NK-92 (cell line): ENCODE measurements around the gene NPB.

ENCODE experiments used
- DNase-seq: peaks from one replicate; lab custom pipeline; 2025; ENCODE audit not compliant: unreplicated experiment; lab: John Stamatoyannopoulos, UW

Gene NPB

DNA sequence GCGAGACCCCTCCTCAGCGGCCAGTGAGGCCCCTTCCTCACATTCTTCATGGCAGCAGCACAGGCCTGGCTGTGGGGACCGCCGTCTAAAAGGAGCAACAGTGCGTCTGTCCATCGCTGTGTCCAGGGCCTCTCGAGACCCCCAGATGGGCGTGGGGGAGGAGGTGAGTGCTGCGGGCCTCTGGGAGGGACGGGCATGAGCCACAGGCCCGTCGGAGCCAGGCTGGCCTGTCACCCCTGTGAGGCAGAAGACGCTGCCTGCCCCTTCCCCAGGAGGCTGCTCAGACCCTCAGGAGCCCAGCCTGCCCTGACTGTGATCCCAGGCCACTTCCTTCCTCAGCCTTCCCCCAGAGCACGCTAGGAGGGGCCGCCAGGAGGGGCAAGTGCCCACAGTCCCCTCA, 37.2 kb downstream of the NPB start:
- DNase-seq = no peak

DNA sequence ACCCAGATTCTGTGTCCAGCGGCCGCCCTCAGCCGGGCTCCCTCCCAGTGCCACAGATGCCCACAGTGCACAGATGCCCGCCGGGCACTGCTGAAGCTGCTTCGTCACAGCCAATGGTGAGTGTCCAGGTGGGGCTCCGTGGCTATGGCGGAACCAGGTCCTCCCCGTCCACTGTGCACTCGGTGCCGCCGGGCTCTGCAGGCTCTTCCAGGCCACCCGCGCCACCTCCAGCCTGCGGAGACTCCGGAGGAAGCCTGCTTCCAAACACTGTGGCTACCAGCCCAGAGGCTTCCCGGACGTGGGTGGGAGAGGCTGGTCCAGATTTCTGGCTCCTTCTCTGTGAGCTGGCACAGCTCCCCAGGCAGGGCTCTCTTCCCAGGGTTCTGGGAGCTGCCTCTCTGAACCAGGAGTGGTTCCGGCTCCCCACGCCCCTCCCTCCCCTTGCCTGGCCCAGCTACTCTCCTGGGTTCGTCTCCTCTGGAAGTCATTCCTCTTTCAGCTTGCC, 37.9 kb downstream of the NPB start:
- DNase-seq = no peak

GRCh38 chr17:81940538-81941483, 38.8 kb downstream of the NPB start:
- DNase-seq = no peak

DNA sequence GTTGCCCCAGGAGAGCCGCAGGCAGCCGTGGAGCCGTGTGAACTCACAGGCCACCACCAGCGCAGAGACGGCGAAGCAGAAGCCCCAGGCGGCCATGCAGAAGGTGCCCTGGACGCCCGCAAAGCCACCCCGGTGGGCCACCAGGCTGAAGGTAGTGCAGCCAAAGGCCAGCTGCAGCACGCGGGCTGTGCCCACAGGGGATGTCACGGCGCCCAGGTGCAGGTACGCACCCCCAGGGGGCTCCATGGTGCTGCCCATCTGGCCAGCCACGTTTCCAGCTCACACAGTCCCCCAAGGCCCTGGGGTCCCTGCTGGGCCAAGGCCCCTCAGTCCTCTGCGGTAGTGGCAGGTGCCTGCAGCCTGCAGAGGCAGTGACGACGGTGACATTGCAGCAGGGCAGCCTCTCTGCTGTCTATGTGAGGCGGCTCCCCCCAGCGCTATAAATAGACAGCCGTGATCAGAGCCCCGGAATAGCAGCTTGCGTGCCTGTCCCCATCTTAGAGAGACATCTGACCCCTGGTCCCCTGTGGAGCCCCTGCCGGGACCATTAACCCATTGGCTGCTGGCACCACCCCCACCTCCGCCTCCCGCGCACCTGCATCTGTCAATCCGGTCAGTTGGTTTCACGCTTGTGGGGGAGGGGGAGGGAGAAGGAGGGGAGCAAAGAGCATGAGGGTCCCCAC, 39.6 kb downstream of the NPB start:
- no peak for DNase-seq

DNA sequence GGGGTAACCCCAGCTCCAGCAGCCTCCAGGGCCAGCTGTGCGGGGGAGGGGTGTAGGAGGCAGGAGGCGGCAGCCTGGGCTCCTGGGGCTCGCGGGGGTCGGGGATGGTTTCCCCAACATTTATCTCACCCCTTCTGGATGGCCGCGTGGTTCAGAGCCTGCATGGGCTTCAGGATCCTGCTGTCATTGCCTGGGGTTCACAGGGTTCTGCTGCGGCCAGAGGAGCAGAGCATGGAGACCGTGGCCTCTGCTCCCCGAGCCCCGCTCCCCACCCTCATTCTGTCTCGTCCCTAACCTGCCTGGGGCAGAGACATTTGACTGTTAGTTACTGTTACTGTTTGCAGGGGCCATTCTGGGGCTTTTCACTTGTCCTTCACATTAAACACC, 40.1 kb downstream of the NPB start:
- no peak for DNase-seq

- no peak for DNase-seq
Observed at GRCh38 chr17:81944858-81945257, 42.8 kb downstream of the NPB start.

- DNase-seq = no peak
Observed at GRCh38 chr17:81947189-81947588, 45.2 kb downstream of the NPB start, which contains the start of gene MYADML2. TSS of gene MYADML2 (minus strand) at chr17:81947233. CDS start at chr17:81941741, 5,492 bp downstream.

DNA sequence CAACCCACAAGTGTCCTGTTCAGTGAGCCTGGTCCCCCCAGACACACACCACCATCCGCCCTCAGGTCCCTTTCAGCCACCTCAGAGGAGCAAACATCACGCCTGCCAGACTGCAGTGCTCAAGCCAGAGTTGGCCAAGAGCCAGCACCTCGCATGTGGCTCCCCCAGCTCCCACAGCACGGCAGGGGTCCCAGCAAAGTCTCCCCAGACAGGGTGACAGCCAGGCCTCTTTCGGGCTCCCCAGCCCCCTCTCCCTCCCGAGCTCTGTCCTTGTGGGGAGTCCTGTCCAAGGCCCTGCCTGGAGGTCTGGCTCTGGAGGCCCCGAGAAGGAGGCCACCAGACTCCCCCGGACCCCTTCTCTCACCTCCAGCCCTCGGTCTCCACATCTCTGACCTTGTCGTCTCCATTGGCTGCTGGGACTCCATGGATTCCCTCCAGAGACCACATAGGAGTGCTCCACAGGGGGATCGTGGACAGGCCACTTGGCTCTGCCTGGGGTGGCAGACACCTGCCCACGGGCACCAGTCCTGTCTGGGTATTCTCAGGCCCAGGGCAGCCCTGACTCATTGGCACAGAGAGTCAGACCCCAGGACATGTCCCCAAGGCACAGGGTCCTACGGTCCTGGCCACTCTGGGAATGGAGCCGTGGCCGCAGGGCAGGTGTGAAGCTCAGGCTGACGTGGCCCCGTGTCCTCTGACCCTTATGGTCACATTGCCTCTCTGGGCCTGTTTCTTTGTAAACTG, 46.8 kb downstream of the NPB start:
- DNase-seq = no peak

- no peak for DNase-seq
Observed at GRCh38 chr17:81950501-81950900, 48.5 kb downstream of the NPB start.

DNA sequence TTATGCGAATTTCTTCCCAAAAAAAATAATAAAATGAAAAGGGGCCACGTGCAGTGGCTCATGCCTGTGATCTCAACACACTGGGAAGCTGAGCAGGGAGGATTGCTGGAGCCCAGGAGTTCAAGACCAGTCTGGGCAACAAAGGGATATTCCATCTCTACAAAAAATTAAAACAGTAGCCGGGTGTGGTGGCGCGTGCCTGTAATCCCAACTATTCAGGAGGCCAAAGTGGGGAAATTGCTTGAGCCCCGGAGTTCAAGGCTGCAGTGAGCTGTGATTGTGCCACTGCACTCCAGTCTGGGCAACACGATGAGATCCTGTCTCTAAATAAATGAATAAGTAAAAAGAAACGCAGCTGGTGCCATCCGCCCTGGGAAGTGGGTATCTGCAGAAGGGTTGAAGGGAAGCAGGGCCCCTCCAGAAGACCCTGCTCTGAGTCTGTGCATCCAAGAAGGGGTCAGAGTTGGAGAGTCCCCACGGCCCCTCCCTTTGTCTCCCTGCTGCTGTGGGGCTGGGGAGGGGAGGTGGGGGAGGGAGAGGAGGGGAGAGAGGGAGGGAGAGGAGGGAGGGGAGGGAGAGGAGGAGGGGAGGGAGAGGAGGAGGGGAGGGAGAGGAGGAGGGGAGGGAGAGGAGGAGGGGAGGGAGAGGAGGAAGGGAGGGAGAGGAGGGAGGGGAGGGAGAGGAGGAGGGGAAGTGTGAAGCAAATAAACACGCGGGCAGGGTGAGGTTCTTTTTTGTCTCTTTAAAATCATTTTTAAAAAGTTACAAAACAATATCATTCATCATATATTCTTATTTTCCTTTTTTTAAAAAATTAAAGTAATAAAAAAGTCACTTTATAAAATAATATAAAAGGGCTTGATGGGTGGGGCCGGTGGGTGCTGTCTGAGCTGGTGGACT, 50.0 kb downstream of the NPB start:
- DNase-seq = no peak
